T1000 (cell line): ENCODE data around the gene FERMT2.
"Not testable (repeated sequence)": the region's sequence is repeated elsewhere in the genome, so short reads cannot be mapped to it uniquely, and the experiment has no call there.

ENCODE experiments used
- DNase-seq: peaks from one replicate; lab custom pipeline; 2025; ENCODE audit warnings: mixed read lengths; lab: John Stamatoyannopoulos, UW

FERMT2 gene

GRCh38 chr14:52900731-52901130, 50.1 kb downstream of the FERMT2 start:
- DNase-seq: no peak

GRCh38 chr14:52898496-52898895, 52.4 kb downstream of the FERMT2 start:
- DNase-seq: no peak

GRCh38 chr14:52895000-52895399, 55.9 kb downstream of the FERMT2 start:
- DNase-seq: no peak

DNA sequence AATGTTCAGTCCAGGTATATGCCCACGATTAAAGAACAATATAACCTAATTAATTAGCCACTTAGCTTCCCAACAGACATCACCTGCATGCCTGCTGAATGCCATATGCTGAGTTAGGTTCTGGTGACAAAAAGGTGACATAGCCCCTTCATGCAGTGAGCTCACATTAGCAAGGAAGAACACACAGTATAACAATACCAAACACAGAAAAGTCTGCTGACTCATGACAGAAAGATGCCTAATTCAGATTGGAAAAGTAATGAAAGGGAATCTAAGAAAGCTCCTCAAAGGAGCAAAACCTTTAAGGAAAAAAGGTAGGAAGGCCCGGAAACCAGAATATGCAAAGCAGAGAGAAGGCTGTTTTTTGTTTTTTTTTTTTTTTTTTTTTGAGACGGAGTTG, 59.0 kb downstream of the FERMT2 start:
- no peak for DNase-seq

- no peak for DNase-seq
Measured at GRCh38 chr14:52888839-52889838, 61.7 kb downstream of the FERMT2 start.

- no peak for DNase-seq
Measured at GRCh38 chr14:52888159-52888558, 62.7 kb downstream of the FERMT2 start.

DNA sequence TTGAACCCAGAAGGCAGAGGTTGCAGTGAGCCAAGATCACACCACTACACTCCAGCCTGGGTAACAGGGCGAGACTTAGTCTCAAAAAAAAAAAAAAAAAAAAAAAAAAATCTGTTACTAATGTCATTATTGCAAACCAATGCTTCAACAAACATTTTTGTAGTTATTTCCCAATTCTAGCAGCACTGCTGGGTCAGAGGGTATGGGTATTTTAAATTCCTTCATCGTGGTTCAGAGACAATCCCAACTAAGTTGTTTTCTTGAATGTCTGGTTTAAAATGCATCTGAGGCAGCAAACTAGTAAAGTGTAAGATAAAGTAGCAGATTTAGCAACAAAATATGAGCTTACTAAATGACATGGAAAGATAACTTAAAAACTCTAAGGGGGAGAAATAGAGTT, 65.6 kb downstream of the FERMT2 start:
- no peak for DNase-seq

GRCh38 chr14:52883658-52884057, 67.2 kb downstream of the FERMT2 start:
- DNase-seq: no peak

- no peak for DNase-seq
Measured at GRCh38 chr14:52882824-52883223, 68.0 kb downstream of the FERMT2 start.

GRCh38 chr14:52879958-52880357, 70.9 kb downstream of the FERMT2 start:
- DNase-seq: no peak

GRCh38 chr14:52878946-52879345, 71.9 kb downstream of the FERMT2 start:
- DNase-seq: no peak

- no peak for DNase-seq
Measured at GRCh38 chr14:52878469-52878868, 72.4 kb downstream of the FERMT2 start.

DNA sequence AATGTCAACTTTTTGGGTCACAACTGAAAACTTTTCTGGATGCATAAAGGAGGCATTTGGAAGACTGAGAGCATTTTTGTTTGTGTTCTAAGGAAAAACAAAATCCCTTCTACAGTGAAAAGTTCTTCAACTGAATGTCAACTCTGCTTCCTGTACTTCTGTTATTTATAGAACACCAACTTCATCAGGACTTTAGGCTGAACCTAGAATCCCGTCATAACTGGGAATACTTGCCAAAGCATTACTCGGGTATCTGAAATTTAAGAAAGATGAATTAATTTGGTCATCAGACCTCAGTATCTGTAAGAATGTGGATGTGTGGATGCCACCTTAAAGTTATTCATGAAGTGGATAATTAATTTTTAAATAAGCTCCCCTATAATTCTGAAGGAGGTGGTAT, 73.2 kb downstream of the FERMT2 start:
- DNase-seq: no peak

DNA sequence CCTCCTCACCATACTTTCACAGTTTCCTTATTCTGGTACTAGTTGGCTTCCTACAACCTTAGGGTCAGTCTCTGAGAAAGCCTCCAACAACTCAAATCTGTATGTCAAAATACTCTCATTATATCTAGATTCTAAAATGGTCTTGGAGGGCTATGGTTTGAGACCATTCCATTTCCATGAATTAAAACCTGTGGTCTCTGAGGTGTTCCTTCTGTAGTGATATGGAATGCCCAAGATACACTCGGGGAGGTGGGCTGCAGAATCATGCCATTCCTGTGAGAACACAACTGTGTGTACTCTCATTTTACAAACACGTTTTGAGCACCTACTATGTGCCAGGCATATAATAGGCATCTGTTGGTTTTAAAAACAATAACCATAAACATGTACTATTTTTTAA, 74.0 kb downstream of the FERMT2 start:
- no peak for DNase-seq

- DNase-seq: no peak
Measured at GRCh38 chr14:52876311-52876710, 74.5 kb downstream of the FERMT2 start.

- DNase-seq: no peak
Measured at GRCh38 chr14:52875707-52876106, 75.1 kb downstream of the FERMT2 start.

- no peak for DNase-seq
Measured at GRCh38 chr14:52874389-52874788, 76.5 kb downstream of the FERMT2 start.

- DNase-seq: no peak
Measured at GRCh38 chr14:52873694-52874093, 77.2 kb downstream of the FERMT2 start.

GRCh38 chr14:52873065-52873464, 77.8 kb downstream of the FERMT2 start:
- no peak for DNase-seq

DNA sequence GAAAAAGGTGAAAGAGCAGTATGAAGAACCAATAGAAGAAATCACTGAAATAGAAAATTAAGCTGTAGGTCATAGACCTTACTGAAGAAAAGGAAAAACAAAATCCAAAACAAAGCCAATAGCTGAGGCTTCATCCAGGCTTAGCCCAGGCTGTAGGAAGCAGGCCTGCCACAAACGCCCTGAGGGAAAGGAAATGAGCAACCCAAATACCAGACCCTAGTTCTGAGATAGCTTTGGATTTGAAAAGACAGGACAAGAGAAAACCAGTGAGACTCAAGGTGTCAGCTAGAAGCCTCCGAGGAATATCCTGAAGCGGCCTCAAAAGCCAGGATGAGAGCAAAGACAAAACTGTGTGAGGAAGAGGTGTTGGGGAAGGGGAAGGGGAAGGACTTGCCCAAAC, 79.2 kb downstream of the FERMT2 start:
- DNase-seq: no peak

- DNase-seq: no peak
Measured at GRCh38 chr14:52868911-52869618, 81.8 kb downstream of the FERMT2 start.

- DNase-seq: not testable (repeated sequence)
Measured at GRCh38 chr14:52864893-52865292, 86.0 kb downstream of the FERMT2 start.

DNA sequence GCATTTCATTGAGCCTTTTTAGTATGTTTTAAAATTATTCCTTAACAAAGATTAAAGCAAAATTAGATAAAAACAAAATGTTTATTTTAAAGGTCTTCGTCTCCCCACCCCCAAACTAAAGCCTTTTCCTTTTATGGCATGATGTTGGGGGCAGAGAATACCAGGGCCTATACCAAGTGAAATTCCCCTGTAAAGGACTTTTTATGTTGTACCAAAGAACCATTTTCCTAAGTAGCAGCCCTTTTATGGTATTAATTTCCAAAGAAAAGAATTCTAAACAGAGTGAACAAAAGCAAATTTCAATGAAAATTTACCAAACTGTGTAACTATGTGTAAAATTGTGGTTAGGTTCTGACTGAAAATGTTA, 87.5 kb downstream of the FERMT2 start:
- no peak for DNase-seq
